Measurements from ENCODE around the gene TUBGCP2.

TUBGCP2 gene

DNA sequence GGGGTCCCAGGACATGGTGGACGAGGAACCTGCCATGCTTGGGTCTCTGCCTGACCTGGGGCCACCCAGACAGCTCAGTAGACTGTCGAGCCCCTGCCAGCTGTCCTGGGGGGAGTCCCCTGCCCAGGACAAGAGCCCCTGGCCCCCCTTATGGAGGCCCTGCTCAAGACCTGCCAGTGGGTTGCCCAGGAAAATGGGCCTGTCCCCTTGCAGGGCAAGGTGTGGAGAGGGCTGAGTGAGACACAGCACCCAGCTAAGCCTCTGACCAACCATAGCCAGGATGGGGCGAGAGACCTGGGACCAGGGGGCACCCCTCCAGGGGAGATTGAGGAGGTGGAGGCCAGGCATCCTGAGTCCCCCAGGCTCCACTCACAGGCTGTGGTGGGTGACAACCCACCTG is 47.3 kb upstream of the TUBGCP2 start:
- no peaks in the 10 kb centered on the region for H3K9me3 ChIP-seq (ENCODE audit: insufficient read depth, low read length, severe bottlenecking)
- H3K4me1 ChIP-seq (ENCODE audit: insufficient read depth, low read length) = peaks cover 11% of the 10 kb centered on the region
- no peak overlapping the region for H3K27ac ChIP-seq (ENCODE audit: low read length)
- TF ChIP-seq EZH2 (IDR thresholded peaks at IDR 0.05; ENCODE audit: borderline replicate concordance, low read depth, low read length, severe bottlenecking) = no peak
- TF ChIP-seq, protein P1, sequence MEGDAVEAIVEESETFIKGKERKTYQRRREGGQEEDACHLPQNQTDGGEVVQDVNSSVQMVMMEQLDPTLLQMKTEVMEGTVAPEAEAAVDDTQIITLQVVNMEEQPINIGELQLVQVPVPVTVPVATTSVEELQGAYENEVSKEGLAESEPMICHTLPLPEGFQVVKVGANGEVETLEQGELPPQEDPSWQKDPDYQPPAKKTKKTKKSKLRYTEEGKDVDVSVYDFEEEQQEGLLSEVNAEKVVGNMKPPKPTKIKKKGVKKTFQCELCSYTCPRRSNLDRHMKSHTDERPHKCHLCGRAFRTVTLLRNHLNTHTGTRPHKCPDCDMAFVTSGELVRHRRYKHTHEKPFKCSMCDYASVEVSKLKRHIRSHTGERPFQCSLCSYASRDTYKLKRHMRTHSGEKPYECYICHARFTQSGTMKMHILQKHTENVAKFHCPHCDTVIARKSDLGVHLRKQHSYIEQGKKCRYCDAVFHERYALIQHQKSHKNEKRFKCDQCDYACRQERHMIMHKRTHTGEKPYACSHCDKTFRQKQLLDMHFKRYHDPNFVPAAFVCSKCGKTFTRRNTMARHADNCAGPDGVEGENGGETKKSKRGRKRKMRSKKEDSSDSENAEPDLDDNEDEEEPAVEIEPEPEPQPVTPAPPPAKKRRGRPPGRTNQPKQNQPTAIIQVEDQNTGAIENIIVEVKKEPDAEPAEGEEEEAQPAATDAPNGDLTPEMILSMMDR (IDR thresholded peaks at IDR 0.05; ENCODE audit: borderline replicate concordance, extremely low read depth, low read length, poor library complexity, severe bottlenecking) = no peak
- H4K20me1 ChIP-seq (ENCODE audit: insufficient read depth, low read length) = 0 out of 2 replicates have a peak, but pooled peaks cover 5% of the 10 kb centered on the region
- no peak for DNase-seq
- no peaks in the 10 kb centered on the region for H3K36me3 ChIP-seq (ENCODE audit: insufficient read depth, low read length)
- H3K79me2 ChIP-seq (ENCODE audit: insufficient read depth, low read length) = no peaks in the 10 kb centered on the region
- no peaks in the 10 kb centered on the region for H3K27me3 ChIP-seq (ENCODE audit: insufficient read depth, low read length, poor library complexity)
- no peak overlapping the region for H3K4me2 ChIP-seq (ENCODE audit: insufficient read depth, low read length)
- H2AFZ ChIP-seq (ENCODE audit: low read depth, low read length) = no peak overlapping the region
- no peak overlapping the region for H3K9ac ChIP-seq (ENCODE audit: low read depth, low read length)
- no peak for ATAC-seq (ENCODE audit: insufficient read depth, low read depth)
- H3K4me3 ChIP-seq (ENCODE audit: low read depth in 1 of 2, low read length in 2 of 2) = no peak overlapping the region

DNA sequence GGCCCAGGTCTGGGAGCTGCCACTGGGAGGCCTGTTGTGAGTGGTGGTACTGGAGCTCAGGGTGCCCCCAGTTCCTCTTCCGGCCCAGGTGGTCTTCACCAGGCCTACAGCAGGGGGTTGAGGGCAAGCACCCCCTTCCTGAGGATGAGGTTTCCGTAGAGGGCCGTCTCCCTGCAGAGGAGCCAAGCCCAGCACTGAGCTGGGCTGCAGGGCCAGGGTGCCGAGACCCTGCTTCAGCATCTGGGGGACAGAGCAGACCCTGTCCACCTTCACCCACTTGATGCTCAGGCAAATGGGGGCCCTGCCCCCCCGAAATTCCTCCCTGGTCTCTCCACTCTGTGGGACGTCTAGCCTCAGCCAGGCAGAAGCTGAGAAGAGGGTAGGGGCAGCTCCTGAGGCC is 46.6 kb upstream of the TUBGCP2 start:
- ATAC-seq (ENCODE audit: insufficient read depth, low read depth) = no peak

DNA sequence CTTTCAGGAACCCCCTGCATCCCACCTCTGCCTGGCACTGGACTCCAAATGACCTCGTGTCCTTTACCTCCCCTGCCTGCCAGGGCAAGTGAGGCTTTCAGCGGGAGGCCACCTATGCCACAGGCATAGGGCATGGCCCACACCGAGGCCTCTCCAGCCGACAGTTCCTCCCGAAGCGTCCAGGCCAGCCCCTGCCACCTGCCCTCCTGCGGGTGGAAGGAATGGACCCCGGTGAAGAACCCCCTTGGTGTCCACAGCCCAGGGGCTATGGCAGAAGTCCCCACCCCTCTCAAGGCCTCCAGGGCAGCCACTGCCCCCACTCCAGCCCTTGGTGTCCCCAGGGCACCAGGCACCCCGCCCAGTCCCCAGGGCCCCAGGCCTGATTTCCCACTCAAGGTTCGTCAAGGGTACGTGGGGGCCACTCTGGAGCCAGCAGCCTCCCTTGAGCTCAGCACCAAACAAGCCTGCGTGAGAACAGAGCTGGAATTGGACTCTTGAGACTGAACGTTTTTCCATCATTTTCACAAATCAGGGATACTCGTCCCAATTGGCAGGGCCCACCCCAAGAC is 46.1 kb upstream of the TUBGCP2 start:
- H3K36me3 ChIP-seq (ENCODE audit: insufficient read depth, low read length) = no peaks in the 10 kb centered on the region
- H3K27ac ChIP-seq (ENCODE audit: low read length) = no peak overlapping the region
- peaks cover 11% of the 10 kb centered on the region for H3K4me1 ChIP-seq (ENCODE audit: insufficient read depth, low read length)
- no peak for ATAC-seq (ENCODE audit: insufficient read depth, low read depth)
- H2AFZ ChIP-seq (ENCODE audit: low read depth, low read length) = no peak overlapping the region
- H3K9ac ChIP-seq (ENCODE audit: low read depth, low read length) = no peak overlapping the region
- no peak overlapping the region for H3K4me2 ChIP-seq (ENCODE audit: insufficient read depth, low read length)
- TF ChIP-seq, protein P1 (IDR thresholded peaks at IDR 0.05; ENCODE audit: borderline replicate concordance, extremely low read depth, low read length, poor library complexity, severe bottlenecking) = no peak
- TF ChIP-seq EZH2 (IDR thresholded peaks at IDR 0.05; ENCODE audit: borderline replicate concordance, low read depth, low read length, severe bottlenecking) = no peak
- 0 out of 2 replicates have a peak, but pooled peaks cover 5% of the 10 kb centered on the region for H4K20me1 ChIP-seq (ENCODE audit: insufficient read depth, low read length)
- no peak for DNase-seq
- H3K79me2 ChIP-seq (ENCODE audit: insufficient read depth, low read length) = no peaks in the 10 kb centered on the region
- no peaks in the 10 kb centered on the region for H3K9me3 ChIP-seq (ENCODE audit: insufficient read depth, low read length, severe bottlenecking)
- H3K27me3 ChIP-seq (ENCODE audit: insufficient read depth, low read length, poor library complexity) = no peaks in the 10 kb centered on the region
- no peak overlapping the region for H3K4me3 ChIP-seq (ENCODE audit: low read depth in 1 of 2, low read length in 2 of 2)

More for the DNA sequence above, 46.6 kb upstream of the TUBGCP2 start:
- Histone ChIP-seq H3K79me2 (ENCODE audit: insufficient read depth, low read length) (no peaks in the 10 kb centered on the region), H3K9ac (ENCODE audit: low read depth, low read length) (no peak overlapping the region), H4K20me1 (ENCODE audit: insufficient read depth, low read length) (0 out of 2 replicates have a peak, but pooled peaks cover 5% of the 10 kb centered on the region), H3K36me3 (ENCODE audit: insufficient read depth, low read length) (no peaks in the 10 kb centered on the region), H3K27me3 (ENCODE audit: insufficient read depth, low read length, poor library complexity) (no peaks in the 10 kb centered on the region), H3K27ac (ENCODE audit: low read length) (no peak overlapping the region), H2AFZ (ENCODE audit: low read depth, low read length) (no peak overlapping the region), H3K4me1 (ENCODE audit: insufficient read depth, low read length) (peaks cover 11% of the 10 kb centered on the region), H3K9me3 (ENCODE audit: insufficient read depth, low read length, severe bottlenecking) (no peaks in the 10 kb centered on the region), H3K4me3 (ENCODE audit: low read depth in 1 of 2, low read length in 2 of 2) (no peak overlapping the region), H3K4me2 (ENCODE audit: insufficient read depth, low read length) (no peak overlapping the region)
- TF ChIP-seq, protein P1 (IDR thresholded peaks at IDR 0.05; ENCODE audit: borderline replicate concordance, extremely low read depth, low read length, poor library complexity, severe bottlenecking) = no peak
- no peak for TF ChIP-seq EZH2 (IDR thresholded peaks at IDR 0.05; ENCODE audit: borderline replicate concordance, low read depth, low read length, severe bottlenecking)
- no peak for DNase-seq
